ENCODE measurements around the gene MYB.

GRCh38 chr6:135229996-135230395 is 48.9 kb downstream of the MYB start:
- TF ChIP-seq CTCF (conservative IDR thresholded peaks at IDR 0.05; ENCODE audit: low read depth, low read length) = no peak
- no peak for TF ChIP-seq EZH2 (IDR thresholded peaks at IDR 0.05; ENCODE audit: borderline replicate concordance, low read depth, low read length, poor library complexity, severe bottlenecking)
